ENCODE measurements around the gene CHD3. TPM values are rescaled to one million over a fixed set of nuclear protein-coding genes. Genes with fewer than 3 reads are reported as not detected.
"Not testable (repeated sequence)": the region's sequence is repeated elsewhere in the genome, so short reads cannot be mapped to it uniquely, and the experiment has no call there.

Gene CHD3
- total RNA-seq, 1 donor from 2014 or later = 50.7 TPM

DNA sequence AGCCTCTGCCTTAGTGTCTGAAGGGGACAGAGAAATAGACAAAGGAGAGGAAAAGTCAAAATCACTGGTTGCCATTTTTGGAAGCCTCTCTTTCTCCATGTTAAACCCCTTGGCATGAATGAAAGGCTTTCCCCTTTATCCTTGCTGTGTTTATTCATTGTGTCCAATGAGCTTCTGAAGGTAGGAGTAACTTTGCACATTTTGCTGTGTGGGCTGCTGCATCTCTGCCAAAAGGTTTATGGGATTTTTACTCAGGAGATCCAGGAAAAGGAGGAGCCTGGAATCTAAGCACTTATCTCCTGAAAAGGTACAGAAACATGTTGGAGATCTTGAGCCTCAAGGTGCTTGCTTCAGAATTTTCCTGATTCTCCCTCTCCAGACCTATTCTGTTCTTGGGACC lies 47.3 kb downstream of the CHD3 start:
- ATAC-seq = no peak

DNA sequence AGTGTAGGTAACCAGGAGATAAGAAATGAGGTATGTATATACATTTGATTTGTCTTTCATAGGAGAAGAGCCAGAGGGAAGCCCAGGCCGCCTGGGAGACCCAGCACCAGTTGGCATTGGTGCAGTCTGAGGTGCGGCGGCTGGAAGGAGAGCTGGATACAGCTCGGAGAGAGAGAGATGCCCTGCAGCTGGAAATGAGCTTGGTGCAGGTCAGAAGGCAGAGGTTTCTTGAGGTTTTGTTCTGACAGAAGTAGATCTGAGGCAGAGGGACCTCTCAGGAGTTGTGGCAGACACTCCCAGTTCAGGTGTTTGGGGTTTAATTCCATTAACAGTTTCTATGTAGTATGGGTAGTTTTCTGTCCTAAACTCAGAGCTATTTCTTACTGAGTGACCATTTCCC lies 51.4 kb downstream of the CHD3 start:
- no peak for ATAC-seq

DNA sequence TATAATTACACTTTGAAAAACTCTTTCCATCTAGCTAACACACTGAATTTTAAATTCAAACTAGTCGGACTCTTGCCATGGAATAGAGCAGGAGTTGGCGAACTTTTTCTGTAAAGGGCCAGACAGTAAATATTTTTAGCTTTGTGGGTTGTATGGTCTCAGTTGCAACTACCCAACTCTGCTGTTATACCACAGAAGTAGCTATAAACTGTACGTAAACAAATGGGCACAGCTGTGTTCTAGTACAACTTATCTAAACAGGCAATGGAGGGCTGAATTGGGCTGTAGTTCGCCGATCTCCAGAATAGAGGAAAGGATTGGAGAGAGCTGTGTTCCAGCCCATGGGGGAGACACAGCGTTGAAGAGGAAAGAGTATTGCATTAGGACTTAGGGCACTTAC lies 52.2 kb downstream of the CHD3 start:
- no peak for ATAC-seq

DNA sequence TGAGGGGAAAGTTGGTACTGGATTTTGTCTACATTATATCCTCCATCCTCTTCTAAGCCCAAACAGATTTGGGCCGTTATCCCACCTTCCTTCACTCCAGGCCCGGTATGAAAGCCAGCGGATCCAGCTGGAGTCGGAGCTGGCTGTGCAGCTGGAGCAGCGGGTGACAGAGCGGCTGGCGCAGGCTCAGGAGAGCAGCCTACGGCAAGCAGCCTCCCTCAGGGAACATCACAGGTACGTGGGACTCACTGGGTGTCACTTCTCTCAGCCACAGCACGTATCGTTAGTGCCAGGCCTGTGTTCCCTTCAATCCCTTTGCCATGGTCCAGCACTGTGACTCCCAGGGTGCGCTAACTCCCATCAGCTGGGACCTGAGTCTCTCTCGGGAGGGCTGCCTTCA lies 54.7 kb downstream of the CHD3 start:
- no peak for ATAC-seq

DNA sequence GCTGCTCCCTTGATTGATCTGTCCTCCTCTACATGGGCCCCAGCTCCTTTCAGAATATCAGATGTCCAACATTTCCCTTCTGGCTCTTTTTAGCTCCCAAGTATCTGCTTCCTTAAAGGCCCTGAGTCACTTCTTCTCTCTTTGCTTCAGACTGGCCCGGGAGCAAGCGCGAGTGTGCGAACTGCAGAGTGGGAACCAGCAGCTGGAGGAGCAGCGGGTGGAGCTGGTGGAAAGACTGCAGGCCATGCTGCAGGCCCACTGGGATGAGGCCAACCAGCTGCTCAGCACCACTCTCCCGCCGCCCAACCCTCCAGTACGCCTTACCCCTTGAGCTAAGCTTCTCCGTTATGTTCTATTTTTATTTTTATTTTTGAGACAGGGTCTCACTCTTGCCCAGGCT lies 55.7 kb downstream of the CHD3 start:
- ATAC-seq = no peak

DNA sequence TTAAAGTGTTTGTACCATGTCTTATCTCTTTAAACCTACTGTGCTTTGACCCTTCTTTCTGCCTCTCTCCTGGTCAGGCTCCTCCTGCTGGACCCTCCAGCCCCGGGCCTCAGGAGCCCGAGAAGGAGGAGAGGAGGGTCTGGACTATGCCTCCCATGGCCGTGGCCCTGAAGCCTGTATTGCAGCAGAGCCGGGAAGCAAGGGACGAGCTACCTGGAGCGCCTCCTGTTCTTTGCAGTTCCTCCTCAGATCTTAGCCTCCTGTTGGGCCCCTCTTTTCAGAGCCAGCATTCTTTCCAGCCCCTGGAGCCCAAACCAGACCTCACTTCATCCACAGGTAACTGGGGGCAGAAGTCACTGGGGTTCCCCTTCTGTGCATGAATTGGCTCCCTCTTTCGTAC lies 57.1 kb downstream of the CHD3 start:
- no peak for ATAC-seq

DNA sequence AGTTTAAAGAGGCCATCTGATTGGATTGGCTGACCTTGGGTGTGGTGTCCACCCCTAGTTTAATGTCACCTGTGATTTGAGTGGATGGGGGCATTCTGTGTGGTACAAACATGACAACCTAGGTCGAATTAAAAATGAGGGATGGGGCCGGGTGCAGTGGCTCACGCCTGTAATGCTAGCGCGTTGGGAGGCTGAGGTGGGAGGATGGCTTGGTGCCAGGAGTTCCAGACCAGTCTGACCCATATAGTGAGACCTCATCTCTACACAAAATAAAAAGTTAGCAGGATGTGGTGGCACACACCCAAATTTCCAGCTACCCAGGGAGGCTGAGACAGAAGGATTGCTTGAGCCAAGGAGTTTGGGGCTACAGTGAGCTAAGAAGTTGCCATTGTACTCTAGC lies 57.9 kb downstream of the CHD3 start:
- no peak for ATAC-seq

DNA sequence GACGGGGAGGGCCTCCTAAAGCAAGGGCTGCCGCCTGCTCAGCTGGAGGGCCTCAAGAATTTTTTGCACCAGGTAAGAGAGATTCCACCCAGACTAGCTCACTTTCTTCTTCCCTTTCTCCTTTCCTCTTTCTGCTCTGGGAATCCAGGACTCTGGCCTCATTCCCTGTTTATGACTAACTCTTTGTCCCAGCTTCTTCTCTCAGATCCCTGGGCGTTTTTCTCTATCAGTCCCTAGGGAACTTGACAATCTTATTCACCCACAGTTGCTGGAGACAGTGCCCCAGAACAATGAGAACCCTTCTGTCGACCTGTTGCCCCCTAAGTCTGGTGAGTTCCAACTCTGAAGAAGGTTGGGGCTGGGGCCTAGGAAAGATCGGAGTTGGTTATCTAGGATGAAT lies 59.1 kb downstream of the CHD3 start:
- no peak for ATAC-seq

DNA sequence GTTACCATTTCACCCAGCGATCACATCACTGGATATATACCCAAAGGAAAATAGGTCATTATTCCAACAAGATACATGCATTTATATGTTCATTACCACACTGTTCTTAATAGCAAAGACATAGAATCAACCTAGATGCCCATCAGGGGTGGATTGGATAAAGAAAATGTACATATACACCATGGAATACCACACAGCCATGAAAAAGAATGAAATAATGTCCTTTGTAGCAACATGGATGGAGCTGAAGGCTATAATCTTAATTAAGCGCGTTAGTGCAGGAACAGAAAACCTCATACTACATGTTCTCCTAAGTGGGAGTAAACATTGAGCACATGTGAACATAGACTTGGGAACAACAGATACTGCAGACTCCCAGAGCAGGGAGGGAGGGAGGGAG lies 62.0 kb downstream of the CHD3 start:
- no peak for ATAC-seq

DNA sequence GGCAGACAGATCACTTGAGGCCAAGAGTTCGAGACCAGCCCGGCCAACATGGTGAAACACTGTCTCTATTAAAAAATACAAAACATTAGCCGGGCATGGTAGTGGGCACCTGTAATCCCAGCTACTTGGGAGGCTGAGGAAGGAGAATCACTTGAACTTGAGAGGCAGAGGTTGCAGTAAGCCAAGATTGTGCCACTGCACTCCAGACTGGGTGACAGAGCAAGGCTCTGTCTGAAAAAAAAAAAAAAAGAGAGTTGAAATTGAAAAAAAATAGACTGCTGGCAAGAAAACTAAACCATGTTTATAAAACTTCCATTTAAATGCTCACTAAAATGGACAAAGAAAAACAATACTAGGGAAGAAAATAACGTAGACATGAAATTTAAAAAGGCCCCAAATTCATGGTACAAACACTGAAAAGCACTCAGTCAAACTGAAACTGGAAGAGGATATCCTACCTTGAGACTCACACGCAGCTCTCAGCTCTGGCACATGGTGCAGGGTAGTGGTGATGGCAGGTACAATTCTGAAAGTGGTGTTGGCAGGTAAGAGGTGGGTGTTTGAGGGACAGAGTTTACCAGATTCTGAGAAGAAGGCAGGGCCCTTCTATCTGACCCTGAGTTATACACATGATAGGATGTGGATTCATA lies 62.7 kb downstream of the CHD3 start:
- peak; percentile 39 for ATAC-seq

DNA sequence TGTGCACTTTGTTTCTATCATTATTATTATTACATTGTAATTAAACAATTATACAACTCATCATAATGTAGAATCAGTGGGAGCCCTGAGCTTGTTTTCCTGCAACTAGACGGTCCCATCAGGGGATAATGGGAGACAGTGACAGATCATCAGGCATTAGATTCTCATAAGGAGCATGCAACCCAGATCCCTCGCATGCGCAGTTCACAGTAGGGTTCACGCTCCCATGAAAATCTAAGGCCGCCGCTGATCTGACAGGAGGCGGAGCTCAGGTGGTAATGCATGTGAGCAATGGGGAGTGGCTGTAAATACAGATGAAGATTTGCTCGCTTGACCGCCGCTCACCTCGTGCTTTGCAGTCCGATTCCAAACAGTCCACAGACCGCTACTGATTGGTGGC lies 64.7 kb downstream of the CHD3 start:
- ATAC-seq = not testable (repeated sequence)

DNA sequence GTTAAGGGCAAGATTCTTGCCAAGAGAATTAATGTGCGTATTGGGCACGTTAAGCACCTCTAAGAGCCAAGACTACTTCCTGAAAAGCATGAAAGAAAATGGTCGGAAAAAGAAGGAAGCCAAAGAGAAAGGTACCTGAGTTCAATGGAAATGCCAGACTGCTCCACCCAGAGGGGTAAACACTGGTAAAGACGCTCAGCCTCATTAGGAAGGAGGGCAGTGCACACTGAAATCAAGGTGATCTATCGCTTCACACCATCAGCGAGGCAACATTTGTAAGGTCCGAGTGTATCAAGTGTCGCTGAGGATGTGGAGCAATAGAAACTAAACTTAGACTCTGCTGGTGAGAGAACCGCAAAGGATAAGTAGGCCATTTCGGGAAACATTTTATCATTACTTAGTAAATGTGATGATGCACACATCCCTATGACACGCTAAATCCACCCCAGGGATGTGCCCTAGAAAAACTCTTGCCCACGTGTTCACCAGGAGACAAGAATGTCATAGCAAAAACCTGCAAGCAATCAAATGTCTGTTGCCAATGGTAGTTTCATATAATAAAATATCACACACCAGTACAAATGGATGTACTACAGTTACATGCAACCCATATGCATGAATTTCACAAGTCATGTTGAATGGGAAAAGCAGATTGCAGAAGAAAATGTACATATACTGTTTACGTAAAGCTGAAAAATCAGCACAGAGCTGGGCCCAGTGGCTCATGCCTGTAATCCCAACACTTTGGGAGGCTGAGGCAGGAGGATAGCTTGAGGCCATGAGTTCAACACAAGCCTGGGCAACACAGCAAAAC lies 67.0 kb downstream of the CHD3 start:
- no peak for ATAC-seq

DNA sequence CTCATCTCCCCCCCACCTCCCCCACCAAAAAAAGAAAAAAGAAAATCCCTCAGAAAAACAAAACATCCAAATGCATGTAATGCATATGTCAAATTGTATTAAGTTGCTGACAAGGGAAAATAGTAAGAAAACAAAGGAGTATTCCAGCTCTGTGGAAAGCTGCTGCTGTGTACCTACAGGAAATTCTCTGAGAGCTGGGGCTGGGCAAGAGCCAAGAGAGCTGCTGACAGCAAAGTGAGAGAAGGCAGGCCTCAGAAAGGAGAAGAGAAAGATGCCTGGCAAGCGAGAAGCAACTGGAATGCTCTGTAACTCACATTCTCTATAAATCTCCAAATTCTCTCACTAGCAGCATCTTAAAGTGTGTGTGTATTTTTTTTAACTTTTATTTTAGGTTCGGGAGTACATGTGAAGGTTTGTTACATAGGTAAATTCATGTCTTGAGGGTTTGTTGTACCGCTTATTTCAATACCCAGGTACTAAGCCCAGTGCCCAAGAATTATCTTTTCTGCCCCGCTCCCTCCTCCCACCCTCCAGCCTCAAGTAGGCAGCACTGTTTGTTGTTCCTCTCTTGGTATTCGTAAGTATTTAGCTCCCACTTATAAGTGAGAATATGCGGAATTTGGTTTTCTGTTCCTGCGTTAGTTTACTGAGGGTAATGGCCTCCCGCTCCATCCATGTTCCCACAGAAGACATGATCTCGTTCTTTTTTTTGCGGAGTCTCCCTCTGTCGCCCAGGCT lies 67.8 kb downstream of the CHD3 start:
- no peak for ATAC-seq

DNA sequence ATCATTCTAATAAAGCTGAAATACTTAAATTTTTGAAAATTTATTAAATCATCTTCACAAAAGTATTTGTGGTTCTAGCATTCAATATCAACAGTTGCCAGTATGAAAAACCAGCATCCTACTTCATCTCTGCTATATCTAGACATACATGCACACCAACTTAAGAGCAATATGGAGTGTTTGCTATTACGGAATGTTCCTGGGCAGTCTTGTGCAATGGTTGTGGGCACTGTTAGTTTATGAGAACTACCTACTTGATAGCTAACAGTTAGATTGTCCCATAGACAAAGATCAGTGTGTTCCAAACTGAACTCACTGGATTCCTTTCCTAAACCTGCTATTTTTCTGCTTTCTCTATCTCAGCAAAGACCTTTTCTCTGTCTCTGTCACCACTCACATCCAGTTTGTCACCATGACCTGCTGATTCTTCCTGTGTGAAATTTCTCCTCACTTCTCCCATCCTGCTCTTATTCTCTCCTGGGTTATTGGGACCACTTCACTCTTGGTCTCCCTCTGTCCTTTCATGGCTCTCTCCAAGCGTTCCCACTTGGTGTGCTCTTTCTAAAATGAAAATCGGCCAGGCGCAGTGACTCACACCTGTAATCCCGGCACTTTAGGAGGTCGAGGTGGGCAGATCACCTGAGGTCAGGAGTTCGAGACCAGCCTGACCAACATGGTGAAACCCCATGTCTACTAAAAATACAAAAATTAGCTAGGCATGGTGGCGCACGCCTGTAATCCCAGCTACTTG lies 71.1 kb downstream of the CHD3 start:
- no peak for ATAC-seq

DNA sequence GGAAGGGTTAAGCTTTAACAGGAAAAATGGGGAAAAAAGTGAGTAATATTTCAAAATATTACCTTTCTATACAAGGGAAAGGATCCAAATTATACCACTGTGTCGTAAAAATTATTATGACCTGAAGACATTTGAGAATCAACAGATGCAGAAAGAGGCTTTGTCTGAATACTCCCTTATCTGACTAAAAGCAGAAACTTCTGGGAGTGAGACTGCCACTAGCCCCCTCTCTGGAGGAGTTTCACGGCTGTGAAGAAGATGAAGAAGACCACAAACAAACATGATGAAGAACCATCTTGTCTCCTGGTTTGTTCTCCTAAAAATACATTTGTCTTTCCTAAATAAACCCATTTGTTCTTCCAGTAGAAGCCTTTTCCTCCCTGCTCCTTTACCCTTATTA lies 72.8 kb downstream of the CHD3 start:
- no peak for ATAC-seq

Other genes with a start within 250 kb of the CHD3 start
- 0.36 TPM for gene ATP1B2, start 237.9 kb upstream of the CHD3 start, total RNA-seq
- gene TP53, start 201.3 kb upstream of the CHD3 start, total RNA-seq = 74.1 TPM
- 8.5 TPM for gene WRAP53, start 200.3 kb upstream of the CHD3 start, total RNA-seq
- gene EFNB3, start 183.6 kb upstream of the CHD3 start, total RNA-seq = 1.6 TPM
- gene DNAH2, start 171.0 kb upstream of the CHD3 start, total RNA-seq = 0.04 TPM
- 16.7 TPM for gene KDM6B, start 54.6 kb upstream of the CHD3 start, total RNA-seq
- gene TMEM88, start 33.7 kb upstream of the CHD3 start, total RNA-seq = 1.7 TPM
- gene NAA38, start 31.2 kb upstream of the CHD3 start, total RNA-seq = 93.3 TPM
- 7.6 TPM for gene CYB5D1, start 30.8 kb upstream of the CHD3 start, total RNA-seq
- 2.4 TPM for gene RNF227, start 27.5 kb downstream of the CHD3 start, total RNA-seq
- 0.44 TPM for gene KCNAB3, start 41.1 kb downstream of the CHD3 start, total RNA-seq
- gene TRAPPC1, start 43.2 kb downstream of the CHD3 start, total RNA-seq = 108 TPM
- gene CNTROB, start 43.4 kb downstream of the CHD3 start, total RNA-seq = 15.4 TPM
- gene GUCY2D, start 113.8 kb downstream of the CHD3 start, total RNA-seq = 3.5 TPM
- 121 TPM for gene ALOX15B, start 150.3 kb downstream of the CHD3 start, total RNA-seq
- gene ALOX12B, start 198.9 kb downstream of the CHD3 start, total RNA-seq = 15.0 TPM
- gene ALOXE3, start 229.7 kb downstream of the CHD3 start, total RNA-seq = 4.0 TPM
- gene HES7, start 235.3 kb downstream of the CHD3 start, total RNA-seq = 0.40 TPM